ENCODE results near the gene NAXD.
"Not testable (repeated sequence)": the region's sequence is repeated elsewhere in the genome, so short reads cannot be mapped to it uniquely, and the experiment has no call there.

NAXD gene

GRCh38 chr13:110600980-110601379 lies 14.4 kb upstream of the NAXD start:
- Histone ChIP-seq H3K27me3 (replicated peaks; ENCODE audit: insufficient read depth, low read length) (no peaks in the 10 kb centered on the region), H3K79me2 (ENCODE audit: low read length) (no peaks in the 10 kb centered on the region), H2AFZ (ENCODE audit: low read length) (no peak overlapping the region), H4K20me1 (ENCODE audit: insufficient read depth, low read length) (no peaks in the 10 kb centered on the region), H3F3A (ENCODE audit: insufficient read depth, low read length) (no peaks in the 10 kb centered on the region), H3K9me3 (replicated peaks; ENCODE audit: insufficient read depth, low read length) (no peaks in the 10 kb centered on the region), H3K27ac (ENCODE audit: low read length) (no peak overlapping the region), H3K9me2 (replicated peaks; ENCODE audit: insufficient read depth, low read length) (no peaks in the 10 kb centered on the region), H3K4me2 (ENCODE audit: low read depth, low read length) (no peak overlapping the region), H3K36me3 (replicated peaks; ENCODE audit: insufficient read depth, low read length) (no peaks in the 10 kb centered on the region), H3K4me1 (ENCODE audit: low read length) (no peaks in the 10 kb centered on the region), H3K9ac (ENCODE audit: low read length) (no peak overlapping the region), H3K4me3 (ENCODE audit: low read length) (no peak overlapping the region)
- DNase-seq: no peak
- no peak for TF ChIP-seq EZH2 (optimal IDR thresholded peaks at IDR 0.05; ENCODE audit: low read depth, low read length)
- no peak for TF ChIP-seq CTCF (IDR thresholded peaks at IDR 0.05; ENCODE audit: low read length)
- no peak for TF ChIP-seq EZH2phosphoT487 (IDR thresholded peaks at IDR 0.05; ENCODE audit: low read length)

DNA sequence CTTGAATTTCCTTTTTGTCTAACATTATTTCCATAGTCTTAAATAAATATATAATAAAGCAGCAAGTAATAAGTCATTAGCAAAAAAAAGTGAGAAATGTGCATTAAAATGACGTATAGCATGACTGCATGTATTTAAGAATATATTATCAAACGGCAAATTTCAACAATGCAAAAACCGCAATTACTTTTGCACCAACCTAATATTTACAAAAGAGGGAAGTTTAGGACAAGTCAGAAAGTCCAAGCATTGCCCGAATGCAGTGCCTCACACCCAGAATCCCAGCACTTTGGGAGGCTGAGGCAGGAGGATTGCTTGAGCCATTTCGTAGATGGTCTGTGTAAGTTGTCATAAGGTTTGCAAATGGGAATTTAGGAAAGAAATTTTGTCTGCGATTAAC lies 10.2 kb upstream of the NAXD start:
- no peaks in the 10 kb centered on the region for H3K4me1 ChIP-seq (ENCODE audit: low read length)
- TF ChIP-seq EZH2phosphoT487 (IDR thresholded peaks at IDR 0.05; ENCODE audit: low read length): no peak
- no peak for TF ChIP-seq EZH2 (optimal IDR thresholded peaks at IDR 0.05; ENCODE audit: low read depth, low read length)
- no peak for TF ChIP-seq CTCF (IDR thresholded peaks at IDR 0.05; ENCODE audit: low read length)
- no peaks in the 10 kb centered on the region for H4K20me1 ChIP-seq (ENCODE audit: insufficient read depth, low read length)

GRCh38 chr13:110606281-110606680 lies 9.1 kb upstream of the NAXD start:
- H3K9me3 ChIP-seq (replicated peaks; ENCODE audit: insufficient read depth, low read length); H3K27ac ChIP-seq (ENCODE audit: low read length); H3K4me2 ChIP-seq (ENCODE audit: low read depth, low read length); DNase-seq; H3K4me1 ChIP-seq (ENCODE audit: low read length); H3K9me2 ChIP-seq (replicated peaks; ENCODE audit: insufficient read depth, low read length); H3K79me2 ChIP-seq (ENCODE audit: low read length); H3K9ac ChIP-seq (ENCODE audit: low read length); H2AFZ ChIP-seq (ENCODE audit: low read length); H3F3A ChIP-seq (ENCODE audit: insufficient read depth, low read length); H3K27me3 ChIP-seq (replicated peaks; ENCODE audit: insufficient read depth, low read length); H3K4me3 ChIP-seq (ENCODE audit: low read length); H3K36me3 ChIP-seq (replicated peaks; ENCODE audit: insufficient read depth, low read length); H4K20me1 ChIP-seq (ENCODE audit: insufficient read depth, low read length): not testable (repeated sequence)

More for the DNA sequence above, 10.2 kb upstream of the NAXD start:
- Histone ChIP-seq H3K9ac (ENCODE audit: low read length) (no peak overlapping the region), H3K9me2 (replicated peaks; ENCODE audit: insufficient read depth, low read length) (no peaks in the 10 kb centered on the region), H3K9me3 (replicated peaks; ENCODE audit: insufficient read depth, low read length) (no peaks in the 10 kb centered on the region), H3K27ac (ENCODE audit: low read length) (no peak overlapping the region), H3F3A (ENCODE audit: insufficient read depth, low read length) (no peaks in the 10 kb centered on the region), H3K36me3 (replicated peaks; ENCODE audit: insufficient read depth, low read length) (no peaks in the 10 kb centered on the region), H3K4me2 (ENCODE audit: low read depth, low read length) (no peak overlapping the region), H3K27me3 (replicated peaks; ENCODE audit: insufficient read depth, low read length) (no peaks in the 10 kb centered on the region), H3K79me2 (ENCODE audit: low read length) (no peaks in the 10 kb centered on the region), H2AFZ (ENCODE audit: low read length) (no peak overlapping the region), H3K4me3 (ENCODE audit: low read length) (no peak overlapping the region)
- DNase-seq: no peak

DNA sequence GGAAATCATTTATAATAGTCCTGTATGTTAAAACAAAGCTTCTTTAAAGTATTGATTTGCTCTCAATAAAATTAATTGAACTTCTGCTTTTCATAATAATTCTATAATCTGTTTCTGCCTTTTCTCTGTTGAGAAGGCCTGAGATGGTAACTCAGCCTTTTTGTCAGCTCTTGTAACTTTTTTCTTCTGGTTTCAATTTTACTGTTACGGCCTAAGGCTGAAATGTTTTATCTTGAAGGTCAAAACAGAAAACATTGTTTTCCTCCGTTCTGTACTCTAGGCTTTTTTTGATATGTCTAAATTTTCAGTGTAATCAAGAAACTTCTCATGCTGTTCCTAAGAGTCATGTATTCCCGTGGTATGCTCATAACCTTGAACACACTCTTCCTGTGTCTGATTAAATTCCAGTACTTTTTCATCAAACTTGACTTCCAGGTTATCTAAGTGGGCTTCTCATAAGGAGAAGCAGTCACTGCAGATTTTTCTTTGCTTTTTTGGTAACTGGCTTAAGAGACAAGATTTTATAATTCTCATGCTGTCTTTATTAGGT lies 7.6 kb upstream of the NAXD start:
- H2AFZ ChIP-seq (ENCODE audit: low read length): no peak overlapping the region
- H3K9me3 ChIP-seq (replicated peaks; ENCODE audit: insufficient read depth, low read length): no peaks in the 10 kb centered on the region
- TF ChIP-seq EZH2phosphoT487 (IDR thresholded peaks at IDR 0.05; ENCODE audit: low read length): no peak
- TF ChIP-seq EZH2 (optimal IDR thresholded peaks at IDR 0.05; ENCODE audit: low read depth, low read length): no peak
- TF ChIP-seq CTCF (IDR thresholded peaks at IDR 0.05; ENCODE audit: low read length): no peak
- no peaks in the 10 kb centered on the region for H3F3A ChIP-seq (ENCODE audit: insufficient read depth, low read length)
- H3K4me2 ChIP-seq (ENCODE audit: low read depth, low read length): no peak overlapping the region
- H3K27ac ChIP-seq (ENCODE audit: low read length): no peak overlapping the region
- H3K79me2 ChIP-seq (ENCODE audit: low read length): no peaks in the 10 kb centered on the region
- H3K4me3 ChIP-seq (ENCODE audit: low read length): no peak overlapping the region
- H3K4me1 ChIP-seq (ENCODE audit: low read length): no peaks in the 10 kb centered on the region; the same call in 1 of the 2 replicates
- H3K9ac ChIP-seq (ENCODE audit: low read length): no peak overlapping the region
- no peaks in the 10 kb centered on the region for H3K9me2 ChIP-seq (replicated peaks; ENCODE audit: insufficient read depth, low read length)
- H3K36me3 ChIP-seq (replicated peaks; ENCODE audit: insufficient read depth, low read length): no peaks in the 10 kb centered on the region
- no peaks in the 10 kb centered on the region for H4K20me1 ChIP-seq (ENCODE audit: insufficient read depth, low read length)
- H3K27me3 ChIP-seq (replicated peaks; ENCODE audit: insufficient read depth, low read length): no peaks in the 10 kb centered on the region
- no peak for DNase-seq
